ENCODE measurements around the gene GNPAT.

The GNPAT gene

GRCh38 chr1:231318568-231318967 lies 77.6 kb downstream of the GNPAT start:
- DNase-seq: no peak

GRCh38 chr1:231319080-231319479 lies 78.1 kb downstream of the GNPAT start:
- no peak for DNase-seq

DNA sequence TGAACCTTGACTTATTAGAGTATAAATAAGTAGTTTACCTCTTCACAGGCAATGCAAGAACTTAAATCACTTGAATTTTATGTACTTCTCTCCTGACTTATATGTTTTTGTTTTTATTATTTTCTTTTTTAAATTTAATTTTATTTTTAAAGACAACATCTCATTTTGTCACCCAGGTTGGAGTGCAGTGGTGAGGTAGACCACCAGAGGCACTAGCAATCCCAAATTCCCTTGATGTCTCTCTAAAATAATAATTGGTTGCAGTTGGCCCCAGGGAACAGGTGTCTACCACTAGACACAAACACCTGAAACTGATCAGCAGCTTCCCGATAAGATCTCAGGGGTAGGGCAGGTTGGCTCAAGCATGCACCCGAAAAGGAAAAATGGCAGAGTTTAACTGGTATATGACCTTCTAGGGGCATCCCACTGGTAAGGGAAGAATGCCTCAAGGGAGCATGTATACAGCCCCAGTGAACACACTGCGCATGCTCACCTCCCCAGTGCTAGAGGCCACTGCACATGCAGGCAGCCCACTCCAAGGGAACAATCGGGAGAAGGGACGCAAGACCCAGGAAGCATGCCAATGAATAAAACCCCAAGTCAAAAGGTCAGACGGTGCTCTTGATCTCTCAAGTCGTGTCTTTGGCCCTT lies 82.0 kb downstream of the GNPAT start:
- DNase-seq: no peak

GRCh38 chr1:231324660-231325059 lies 83.6 kb downstream of the GNPAT start:
- no peak for DNase-seq

GRCh38 chr1:231326248-231326647 lies 85.2 kb downstream of the GNPAT start:
- no peak for DNase-seq

Data from NCI-H1417 (cell line).